Hematopoietic multipotent progenitor cell treated with erythropoietin and hydrocortisone succinate and interleukin-3 and kit ligand, for 17 days (in vitro differentiated cells): Measurements from ENCODE around the gene VSX2.
"Not testable (repeated sequence)": the region's sequence is repeated elsewhere in the genome, so short reads cannot be mapped to it uniquely, and the experiment has no call there.

Source experiments
- DNase-seq: peaks from one replicate; pipeline ENCODE4 v3.0.0-alpha.2; 2015; ENCODE audit warnings: low spot score

VSX2 gene

GRCh38 chr14:74260525-74261233 lies 21.4 kb downstream of the VSX2 start:
- no peak for DNase-seq

- no peak for DNase-seq
These were observed 22.0 kb downstream of the VSX2 start for GRCh38 chr14:74261288-74261687.

GRCh38 chr14:74262076-74262475 lies 22.8 kb downstream of the VSX2 start:
- DNase-seq: no peak

GRCh38 chr14:74263181-74263580 lies 23.9 kb downstream of the VSX2 start:
- no peak for DNase-seq

- no peak for DNase-seq
These were observed 24.7 kb downstream of the VSX2 start for GRCh38 chr14:74263921-74264320.

- no peak for DNase-seq
These were observed 26.2 kb downstream of the VSX2 start for GRCh38 chr14:74265301-74265965.

GRCh38 chr14:74267588-74267987 lies 28.3 kb downstream of the VSX2 start:
- DNase-seq: no peak

GRCh38 chr14:74270382-74271177 lies 31.3 kb downstream of the VSX2 start:
- DNase-seq: not testable (repeated sequence)

- DNase-seq: no peak
These were observed 32.1 kb downstream of the VSX2 start for GRCh38 chr14:74271365-74271764.

GRCh38 chr14:74275241-74275841 lies 36.1 kb downstream of the VSX2 start:
- DNase-seq: no peak

- no peak for DNase-seq
These were observed 38.8 kb downstream of the VSX2 start for GRCh38 chr14:74278080-74278479.

- no peak for DNase-seq
These were observed 41.8 kb downstream of the VSX2 start for GRCh38 chr14:74281069-74281468.

GRCh38 chr14:74286736-74287135 lies 47.5 kb downstream of the VSX2 start:
- no peak for DNase-seq

GRCh38 chr14:74289801-74290200 lies 50.6 kb downstream of the VSX2 start:
- DNase-seq: no peak

GRCh38 chr14:74290415-74290814 lies 51.2 kb downstream of the VSX2 start:
- DNase-seq: peak; percentile 17

- no peak for DNase-seq
These were observed 52.8 kb downstream of the VSX2 start for GRCh38 chr14:74292061-74292460.

GRCh38 chr14:74293606-74294005 lies 54.4 kb downstream of the VSX2 start:
- DNase-seq: no peak

- DNase-seq: no peak
These were observed 56.8 kb downstream of the VSX2 start for GRCh38 chr14:74296037-74296467.

GRCh38 chr14:74297986-74298385 lies 58.7 kb downstream of the VSX2 start:
- DNase-seq: no peak

- no peak for DNase-seq
These were observed 59.9 kb downstream of the VSX2 start for GRCh38 chr14:74299061-74299545.

- no peak for DNase-seq
These were observed 62.4 kb downstream of the VSX2 start for GRCh38 chr14:74301594-74302151.

GRCh38 chr14:74302152-74302628 lies 62.9 kb downstream of the VSX2 start:
- peak; percentile 49 for DNase-seq
